BJ (cell line): ENCODE data around the gene RAD18. TPM values are rescaled to one million over a fixed set of nuclear protein-coding genes. Genes with fewer than 3 reads are reported as not detected.

Experiments
- CTCF ChIA-PET: fragments of 350-600 bp; formaldehyde crosslinking; extraction: SDS; loops from one replicate; lab custom pipeline; 2021; ENCODE audit warnings: antibody characterized with exemption, inconsistent platforms; lab: Yijun Ruan, JAX
- POLR2A ChIA-PET: fragments of 300-600 bp; sonication (Branson Sonifier 250); formaldehyde crosslinking; extraction: SDS; loops from one replicate; lab custom pipeline; 2021; ENCODE audit warnings: antibody characterized with exemption; lab: Charles Lee
- DNase-seq: peaks from one replicate; pipeline ENCODE4 v3.0.0-alpha.2; 2011; ENCODE audit warnings: low read depth
- H3K27me3 ChIP-seq: 2 replicates; pipeline ENCODE4 v1.6.0; 2011; ENCODE audit warnings: low read length; ENCODE audit not compliant: control insufficient read depth, insufficient read depth
- H3K36me3 ChIP-seq: 2 replicates; pipeline ENCODE4 v1.5.1; 2011; ENCODE audit warnings: low read length; ENCODE audit not compliant: control insufficient read depth, insufficient read depth
- H3K4me3 ChIP-seq: 2 replicates; pipeline ENCODE4 v1.5.1; 2011; ENCODE audit warnings: low read depth, mild to moderate bottlenecking, control low read depth, low read length
- CTCF ChIP-seq: IDR thresholded peaks from 2 replicates; pipeline ENCODE4 v1.5.1; 2011; ENCODE audit warnings: low read depth, mild to moderate bottlenecking, control low read depth, inconsistent platforms, low read length, moderate library complexity; ENCODE audit not compliant: insufficient read depth
- polyA plus RNA-seq: library from polyadenylated mRNA; depleted of rRNA; stranded (reverse); fragments of >200 nt; gene quantifications from 2 replicates; pipeline ENCODE4 v1.2.3, GENCODE V29; 2011

The RAD18 gene
- polyA plus RNA-seq, 1 experiment = 13.8 TPM

GRCh38 chr3:9007928-9008327 is 44.7 kb upstream of the RAD18 start:
- POLR2A ChIA-PET = no interaction called here
- no peak for DNase-seq
- CTCF ChIA-PET = interaction anchor here (0.9 kb wide), 1 partner anchor 14 kb away, joined by 3 read pairs; no protein-coding TSS in a partner anchor
- H3K36me3 ChIP-seq = no peaks in the 10 kb centered on the region
- no peak overlapping the region for H3K4me3 ChIP-seq
- no peaks in the 10 kb centered on the region for H3K27me3 ChIP-seq
- TF ChIP-seq CTCF = no peak

- no peak for TF ChIP-seq CTCF
- Histone ChIP-seq H3K4me3 (no peak overlapping the region), H3K27me3 (no peaks in the 10 kb centered on the region), H3K36me3 (no peaks in the 10 kb centered on the region)
- POLR2A ChIA-PET = no interaction called here
- DNase-seq = no peak
- CTCF ChIA-PET = interaction anchor here (0.6 kb wide), 1 partner anchor 38 kb away, joined by 3 read pairs; no protein-coding TSS in a partner anchor
Observed at GRCh38 chr3:9007213-9007612, 43.9 kb upstream of the RAD18 start.

- H3K4me3 ChIP-seq = no peak overlapping the region
- POLR2A ChIA-PET = no interaction called here
- CTCF ChIA-PET = interaction anchor here (0.7 to 5.8 kb wide), 5 partner anchors 12 to 247 kb away, joined by 3 to 39 read pairs (median 4); no protein-coding TSS in a partner anchor
- H3K27me3 ChIP-seq = peaks cover 8% of the 10 kb centered on the region
- no peaks in the 10 kb centered on the region for H3K36me3 ChIP-seq
- no peak for TF ChIP-seq CTCF
- DNase-seq = no peak
Observed at GRCh38 chr3:9000041-9000440, 36.8 kb upstream of the RAD18 start.

GRCh38 chr3:8997151-8997550 is 33.9 kb upstream of the RAD18 start:
- TF ChIP-seq CTCF = no peak
- POLR2A ChIA-PET = no interaction called here
- DNase-seq = no peak
- Histone ChIP-seq H3K36me3 (no peaks in the 10 kb centered on the region), H3K27me3 (peaks cover 8% of the 10 kb centered on the region), H3K4me3 (no peak overlapping the region)
- CTCF ChIA-PET = interaction anchor here (0.8 to 5.8 kb wide), 7 partner anchors 9 to 305 kb away, joined by 3 to 39 read pairs (median 6); no protein-coding TSS in a partner anchor

- no peak overlapping the region for H3K4me3 ChIP-seq
- H3K36me3 ChIP-seq = no peaks in the 10 kb centered on the region
- POLR2A ChIA-PET = no interaction called here
- peak; percentile 16 for DNase-seq
- H3K27me3 ChIP-seq = peaks cover 8% of the 10 kb centered on the region
- CTCF ChIA-PET = interaction anchor here (0.8 to 5.8 kb wide), 8 partner anchors 9 to 306 kb away, joined by 3 to 39 read pairs (median 5); no protein-coding TSS in a partner anchor
- TF ChIP-seq CTCF = peak; percentile 48
Observed at GRCh38 chr3:8996681-8997121, 33.4 kb upstream of the RAD18 start.
